Measurements from ENCODE around the gene SKAP2. TPM values are rescaled to one million over a fixed set of nuclear protein-coding genes. Genes with fewer than 3 reads are reported as not detected.

SKAP2 gene
- total and polyA plus RNA-seq, 2 of the 13 experiments (the other 11 are each of a cell fraction or from before 2014, with no cell fraction given), result 3.6 to 12.9 TPM

DNA sequence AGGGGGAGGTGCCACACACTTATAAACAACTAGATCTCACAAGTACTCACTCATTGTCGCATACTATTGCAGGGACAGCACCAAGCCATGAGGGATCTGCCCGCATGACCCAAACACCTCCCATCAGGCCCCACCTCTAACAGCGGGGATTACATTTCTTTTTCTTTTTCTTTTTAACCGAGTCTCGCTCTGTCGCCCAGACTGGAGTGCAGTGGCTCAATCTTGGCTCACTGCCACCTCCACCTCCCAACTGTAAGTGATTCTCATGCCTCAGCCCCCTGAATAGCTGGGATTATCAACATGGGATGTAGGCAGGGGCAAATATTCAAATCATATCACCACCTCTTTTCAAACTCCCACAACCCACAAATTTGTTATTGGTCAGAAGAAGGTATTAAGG is 76.7 kb downstream of the SKAP2 start:
- Histone ChIP-seq H3K36me3 (replicated peaks in 1 of 2; ENCODE audit: control insufficient read depth in 1 of 2, insufficient read depth in 2 of 2, low read length in 2 of 2) (no peaks in the 10 kb centered on the region), H3K27ac (ENCODE audit: extremely low read length, insufficient read depth, low read length) (no peak overlapping the region), H3K4me2 (ENCODE audit: low read depth, low read length) (no peak overlapping the region), H3K4me3 (replicated peaks in 1 of 3; ENCODE audit: insufficient read depth in 1 of 3, low read depth in 2 of 3, low read length in 3 of 3) (no peak overlapping the region), H3K9me3 (ENCODE audit: low read length) (no peaks in the 10 kb centered on the region), H3K79me2 (ENCODE audit: insufficient read depth, low read length) (no peaks in the 10 kb centered on the region), H3K9ac (ENCODE audit: insufficient read depth, low read depth, low read length) (no peak overlapping the region), H4K20me1 (ENCODE audit: insufficient read depth, low read length) (no peaks in the 10 kb centered on the region), H3K27me3 (ENCODE audit: control insufficient read depth in 1 of 2, insufficient read depth in 2 of 2, low read length in 2 of 2) (no peaks in the 10 kb centered on the region), H3K4me1 (ENCODE audit: insufficient read depth, low read length) (no peaks in the 10 kb centered on the region), H2AFZ (ENCODE audit: low read length) (no peak overlapping the region)
- ChIA-PET POLR2A (no interaction called here), CTCF (ENCODE audit: low intra/inter-chr PET ratio, low total read pairs) (no interaction called here)
- no TSS peak for BruUV-seq (replicated peaks)
- no peak for FAIRE-seq
- ATAC-seq, result no peak
- no peak for DNase-seq (ENCODE audit: low spot score)
- TF ChIP-seq ZNF670 (CRISPR knock-in tag; IDR thresholded peaks at IDR 0.05; ENCODE audit: borderline replicate concordance), result no peak
- TF ChIP-seq NCOA1 (CRISPR knock-in tag; IDR thresholded peaks at IDR 0.05), result no peak
- in situ Hi-C loops (cut with HindIII; ENCODE audit: extremely low pct_ligation_motif_present, low pct_unique_long_range_greater_than_20kb), result no loop called here
- intact Hi-C loops (cut with micrococcal nuclease; ENCODE audit: unreplicated experiment), result no loop called here
- 97% methylated on average over 6 of the region's 6 CpGs for WGBS (ENCODE audit: low lambda C conversion rate)

DNA sequence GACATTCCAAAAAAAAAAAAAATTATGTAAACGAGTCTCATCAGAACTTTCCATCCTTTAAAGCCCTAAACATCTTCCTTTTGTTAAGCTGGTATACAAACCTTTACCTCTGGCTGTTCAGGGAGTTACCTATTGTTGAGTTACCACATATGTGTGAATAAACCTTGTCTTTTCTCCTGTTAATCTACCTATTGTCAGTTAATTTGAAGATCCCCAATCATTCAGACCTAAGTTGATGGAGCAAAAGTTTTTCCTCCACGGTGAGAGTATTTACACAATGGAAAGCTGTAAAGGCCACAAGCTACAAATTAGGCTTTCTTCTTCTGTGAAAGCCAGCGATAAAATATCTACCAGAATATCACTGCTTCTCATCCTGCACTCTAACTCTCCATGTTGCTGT is 80.3 kb downstream of the SKAP2 start:
- POLR2A ChIA-PET, result no interaction called here
- no peak for ATAC-seq
- in situ Hi-C loops (cut with HindIII; ENCODE audit: extremely low pct_ligation_motif_present, low pct_unique_long_range_greater_than_20kb), result no loop called here
- TF ChIP-seq, protein P1, sequence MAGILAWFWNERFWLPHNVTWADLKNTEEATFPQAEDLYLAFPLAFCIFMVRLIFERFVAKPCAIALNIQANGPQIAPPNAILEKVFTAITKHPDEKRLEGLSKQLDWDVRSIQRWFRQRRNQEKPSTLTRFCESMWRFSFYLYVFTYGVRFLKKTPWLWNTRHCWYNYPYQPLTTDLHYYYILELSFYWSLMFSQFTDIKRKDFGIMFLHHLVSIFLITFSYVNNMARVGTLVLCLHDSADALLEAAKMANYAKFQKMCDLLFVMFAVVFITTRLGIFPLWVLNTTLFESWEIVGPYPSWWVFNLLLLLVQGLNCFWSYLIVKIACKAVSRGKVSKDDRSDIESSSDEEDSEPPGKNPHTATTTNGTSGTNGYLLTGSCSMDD (CRISPR knock-in tag; IDR thresholded peaks at IDR 0.05), result no peak
- TF ChIP-seq ZKSCAN5 (CRISPR knock-in tag; IDR thresholded peaks at IDR 0.05) (no peak), NFE2L1 (CRISPR knock-in tag; IDR thresholded peaks at IDR 0.05; ENCODE audit: borderline replicate concordance) (no peak), SMARCC2 (IDR thresholded peaks at IDR 0.05) (no peak), MIXL1 (CRISPR knock-in tag; IDR thresholded peaks at IDR 0.05) (no peak), PAX8 (CRISPR knock-in tag; IDR thresholded peaks at IDR 0.05; ENCODE audit: borderline replicate concordance) (no peak), SRSF9 (IDR thresholded peaks at IDR 0.05; ENCODE audit: borderline replicate concordance, insufficient read depth, low read depth, low read length, poor library complexity, severe bottlenecking) (no peak), MTA1 (CRISPR knock-in tag; IDR thresholded peaks at IDR 0.05; ENCODE audit: borderline replicate concordance) (no peak), NR2F1 (CRISPR knock-in tag; IDR thresholded peaks at IDR 0.05) (no peak), TEAD3 (CRISPR knock-in tag; optimal IDR thresholded peaks at IDR 0.05; ENCODE audit: borderline replicate concordance) (no peak), ZNF672 (CRISPR knock-in tag; IDR thresholded peaks at IDR 0.05) (no peak), ZNF205 (CRISPR knock-in tag; IDR thresholded peaks at IDR 0.05) (no peak), CREB1 (IDR thresholded peaks at IDR 0.05) (no peak), CREB1 (CRISPR knock-in tag; IDR thresholded peaks at IDR 0.05) (no peak)
- TF ChIP-seq, protein P2, sequence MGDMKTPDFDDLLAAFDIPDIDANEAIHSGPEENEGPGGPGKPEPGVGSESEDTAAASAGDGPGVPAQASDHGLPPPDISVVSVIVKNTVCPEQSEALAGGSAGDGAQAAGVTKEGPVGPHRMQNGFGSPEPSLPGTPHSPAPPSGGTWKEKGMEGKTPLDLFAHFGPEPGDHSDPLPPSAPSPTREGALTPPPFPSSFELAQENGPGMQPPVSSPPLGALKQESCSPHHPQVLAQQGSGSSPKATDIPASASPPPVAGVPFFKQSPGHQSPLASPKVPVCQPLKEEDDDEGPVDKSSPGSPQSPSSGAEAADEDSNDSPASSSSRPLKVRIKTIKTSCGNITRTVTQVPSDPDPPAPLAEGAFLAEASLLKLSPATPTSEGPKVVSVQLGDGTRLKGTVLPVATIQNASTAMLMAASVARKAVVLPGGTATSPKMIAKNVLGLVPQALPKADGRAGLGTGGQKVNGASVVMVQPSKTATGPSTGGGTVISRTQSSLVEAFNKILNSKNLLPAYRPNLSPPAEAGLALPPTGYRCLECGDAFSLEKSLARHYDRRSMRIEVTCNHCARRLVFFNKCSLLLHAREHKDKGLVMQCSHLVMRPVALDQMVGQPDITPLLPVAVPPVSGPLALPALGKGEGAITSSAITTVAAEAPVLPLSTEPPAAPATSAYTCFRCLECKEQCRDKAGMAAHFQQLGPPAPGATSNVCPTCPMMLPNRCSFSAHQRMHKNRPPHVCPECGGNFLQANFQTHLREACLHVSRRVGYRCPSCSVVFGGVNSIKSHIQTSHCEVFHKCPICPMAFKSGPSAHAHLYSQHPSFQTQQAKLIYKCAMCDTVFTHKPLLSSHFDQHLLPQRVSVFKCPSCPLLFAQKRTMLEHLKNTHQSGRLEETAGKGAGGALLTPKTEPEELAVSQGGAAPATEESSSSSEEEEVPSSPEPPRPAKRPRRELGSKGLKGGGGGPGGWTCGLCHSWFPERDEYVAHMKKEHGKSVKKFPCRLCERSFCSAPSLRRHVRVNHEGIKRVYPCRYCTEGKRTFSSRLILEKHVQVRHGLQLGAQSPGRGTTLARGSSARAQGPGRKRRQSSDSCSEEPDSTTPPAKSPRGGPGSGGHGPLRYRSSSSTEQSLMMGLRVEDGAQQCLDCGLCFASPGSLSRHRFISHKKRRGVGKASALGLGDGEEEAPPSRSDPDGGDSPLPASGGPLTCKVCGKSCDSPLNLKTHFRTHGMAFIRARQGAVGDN (CRISPR knock-in tag; IDR thresholded peaks at IDR 0.05), result no peak

More for the DNA sequence above, 80.3 kb downstream of the SKAP2 start:
- Histone ChIP-seq H3K27ac (ENCODE audit: extremely low read length, insufficient read depth, low read length) (no peak overlapping the region), H3K36me3 (replicated peaks in 1 of 2; ENCODE audit: control insufficient read depth in 1 of 2, insufficient read depth in 2 of 2, low read length in 2 of 2) (no peaks in the 10 kb centered on the region), H2AFZ (ENCODE audit: low read length) (no peak overlapping the region), H3K4me2 (ENCODE audit: low read depth, low read length) (no peak overlapping the region), H3K9me3 (ENCODE audit: low read length) (no peaks in the 10 kb centered on the region), H3K9ac (ENCODE audit: insufficient read depth, low read depth, low read length) (no peak overlapping the region), H3K4me3 (replicated peaks in 1 of 3; ENCODE audit: insufficient read depth in 1 of 3, low read depth in 2 of 3, low read length in 3 of 3) (no peak overlapping the region), H3K27me3 (ENCODE audit: control insufficient read depth in 1 of 2, insufficient read depth in 2 of 2, low read length in 2 of 2) (no peaks in the 10 kb centered on the region), H3K79me2 (ENCODE audit: insufficient read depth, low read length) (no peaks in the 10 kb centered on the region), H3K4me1 (ENCODE audit: insufficient read depth, low read length) (no peaks in the 10 kb centered on the region), H4K20me1 (ENCODE audit: insufficient read depth, low read length) (no peaks in the 10 kb centered on the region)
- WGBS (ENCODE audit: low lambda C conversion rate), result 73% methylated on average over 3 of the region's 3 CpGs
- CTCF ChIA-PET (ENCODE audit: low intra/inter-chr PET ratio, low total read pairs), result no interaction called here
- BruUV-seq (replicated peaks), result no TSS peak
- FAIRE-seq (no peak), DNase-seq (ENCODE audit: low spot score) (no peak)
- intact Hi-C loops (cut with micrococcal nuclease; ENCODE audit: unreplicated experiment), result no loop called here
